ENCODE measurements around the gene ALDH16A1. TPM values are rescaled to one million over a fixed set of nuclear protein-coding genes. Genes with fewer than 3 reads are reported as not detected.

Gene ALDH16A1
- total and polyA plus RNA-seq, 8 donors, result 16.1 to 89.3 (median 20.8) TPM

DNA sequence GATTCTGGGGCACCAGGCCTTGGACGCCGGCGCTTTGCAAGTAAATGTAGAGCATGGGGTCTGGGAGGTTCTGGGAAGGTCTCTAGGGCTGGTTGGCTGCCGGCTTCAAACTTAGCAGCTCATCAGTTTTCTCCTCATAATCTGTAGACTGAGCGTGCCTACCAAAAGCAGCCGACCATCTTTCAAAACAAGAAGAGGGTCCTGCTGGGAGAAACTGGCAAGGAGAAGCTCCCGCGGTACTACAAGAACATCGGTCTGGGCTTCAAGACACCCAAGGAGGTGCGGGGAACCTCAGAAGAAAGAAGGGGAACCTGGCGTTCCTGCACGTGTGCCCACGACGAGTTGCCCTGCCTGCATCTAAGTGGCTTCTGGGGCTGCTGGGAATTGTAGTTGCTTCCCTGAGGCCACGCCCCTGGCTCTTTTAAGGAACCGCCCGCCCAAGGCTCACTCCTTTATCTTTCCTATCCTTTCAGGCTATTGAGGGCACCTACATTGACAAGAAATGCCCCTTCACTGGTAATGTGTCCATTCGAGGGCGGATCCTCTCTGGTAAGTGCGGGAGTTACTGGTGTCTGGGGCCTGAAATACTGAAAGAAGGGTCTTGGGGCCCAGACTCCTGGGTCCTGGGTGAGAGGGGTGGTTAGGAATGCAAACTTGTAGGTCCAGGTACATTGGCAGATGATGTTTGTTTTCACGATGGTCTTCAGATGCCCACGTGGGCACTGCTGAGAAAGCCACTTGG, 44.2 kb downstream of the ALDH16A1 start:
- intact Hi-C loops (cut with DNase I), result no loop called here
- 10 to 15% methylated on average over 22 of the region's 22 CpGs for WGBS, 2 donors
- Histone ChIP-seq H3K4me1 (peaks cover 4 to 22% (median 14%) of the 10 kb centered on the region in 3 donors), H3K27ac (peak overlapping the region; percentile 73 to 92 (median 86)), H3K27me3 (no peaks in the 10 kb centered on the region), H3K9me3 (no peaks in the 10 kb centered on the region), H3K36me3 (peaks cover 12 to 27% (median 19%) of the 10 kb centered on the region in 3 donors), H3K4me3 (peak overlapping the region; percentile 54 to 92 (median 68))
- ATAC-seq (peak; percentile 11 to 32 (median 28)), FAIRE-seq (no peak), DNase-seq (peak in 3 of 6 donors; percentile 46 to 72 (median 62))
- TF ChIP-seq, protein P1, sequence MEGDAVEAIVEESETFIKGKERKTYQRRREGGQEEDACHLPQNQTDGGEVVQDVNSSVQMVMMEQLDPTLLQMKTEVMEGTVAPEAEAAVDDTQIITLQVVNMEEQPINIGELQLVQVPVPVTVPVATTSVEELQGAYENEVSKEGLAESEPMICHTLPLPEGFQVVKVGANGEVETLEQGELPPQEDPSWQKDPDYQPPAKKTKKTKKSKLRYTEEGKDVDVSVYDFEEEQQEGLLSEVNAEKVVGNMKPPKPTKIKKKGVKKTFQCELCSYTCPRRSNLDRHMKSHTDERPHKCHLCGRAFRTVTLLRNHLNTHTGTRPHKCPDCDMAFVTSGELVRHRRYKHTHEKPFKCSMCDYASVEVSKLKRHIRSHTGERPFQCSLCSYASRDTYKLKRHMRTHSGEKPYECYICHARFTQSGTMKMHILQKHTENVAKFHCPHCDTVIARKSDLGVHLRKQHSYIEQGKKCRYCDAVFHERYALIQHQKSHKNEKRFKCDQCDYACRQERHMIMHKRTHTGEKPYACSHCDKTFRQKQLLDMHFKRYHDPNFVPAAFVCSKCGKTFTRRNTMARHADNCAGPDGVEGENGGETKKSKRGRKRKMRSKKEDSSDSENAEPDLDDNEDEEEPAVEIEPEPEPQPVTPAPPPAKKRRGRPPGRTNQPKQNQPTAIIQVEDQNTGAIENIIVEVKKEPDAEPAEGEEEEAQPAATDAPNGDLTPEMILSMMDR (IDR thresholded peaks at IDR 0.05), result no peak

GRCh38 chr19:49497789-49498103, 44.7 kb downstream of the ALDH16A1 start:
- Histone ChIP-seq H3K4me1 (peaks cover 4 to 22% (median 14%) of the 10 kb centered on the region in 3 donors), H3K36me3 (peaks cover 10 to 22% (median 18%) of the 10 kb centered on the region in 3 donors), H3K9me3 (no peaks in the 10 kb centered on the region), H3K27ac (no peak overlapping the region), H3K27me3 (no peaks in the 10 kb centered on the region), H3K4me3 (peak overlapping the region in 3 of 4 donors; percentile 59 to 92 (median 78))
- TF ChIP-seq, protein P1 (IDR thresholded peaks at IDR 0.05), result no peak
- intact Hi-C loops (cut with DNase I), result no loop called here
- DNase-seq, result no peak
- ATAC-seq, result no peak
- FAIRE-seq, result no peak
- 79 to 88% methylated on average over 12 of the region's 12 CpGs for WGBS, 2 donors

GRCh38 chr19:49498475-49498874, 45.5 kb downstream of the ALDH16A1 start:
- H3K4me1 ChIP-seq, result peaks cover 4 to 22% (median 14%) of the 10 kb centered on the region in 3 donors
- DNase-seq, result no peak
- no peak overlapping the region for H3K27ac ChIP-seq
- no peak for FAIRE-seq
- H3K27me3 ChIP-seq, result no peaks in the 10 kb centered on the region
- intact Hi-C loops (cut with DNase I), result no loop called here
- 69 to 81% methylated on average over 7 of the region's 7 CpGs for WGBS, 2 donors
- peaks cover 10 to 19% (median 18%) of the 10 kb centered on the region in 3 donors for H3K36me3 ChIP-seq
- no peaks in the 10 kb centered on the region for H3K9me3 ChIP-seq
- TF ChIP-seq, protein P1 (IDR thresholded peaks at IDR 0.05), result no peak
- H3K4me3 ChIP-seq, result no peak overlapping the region
- ATAC-seq, result no peak

DNA sequence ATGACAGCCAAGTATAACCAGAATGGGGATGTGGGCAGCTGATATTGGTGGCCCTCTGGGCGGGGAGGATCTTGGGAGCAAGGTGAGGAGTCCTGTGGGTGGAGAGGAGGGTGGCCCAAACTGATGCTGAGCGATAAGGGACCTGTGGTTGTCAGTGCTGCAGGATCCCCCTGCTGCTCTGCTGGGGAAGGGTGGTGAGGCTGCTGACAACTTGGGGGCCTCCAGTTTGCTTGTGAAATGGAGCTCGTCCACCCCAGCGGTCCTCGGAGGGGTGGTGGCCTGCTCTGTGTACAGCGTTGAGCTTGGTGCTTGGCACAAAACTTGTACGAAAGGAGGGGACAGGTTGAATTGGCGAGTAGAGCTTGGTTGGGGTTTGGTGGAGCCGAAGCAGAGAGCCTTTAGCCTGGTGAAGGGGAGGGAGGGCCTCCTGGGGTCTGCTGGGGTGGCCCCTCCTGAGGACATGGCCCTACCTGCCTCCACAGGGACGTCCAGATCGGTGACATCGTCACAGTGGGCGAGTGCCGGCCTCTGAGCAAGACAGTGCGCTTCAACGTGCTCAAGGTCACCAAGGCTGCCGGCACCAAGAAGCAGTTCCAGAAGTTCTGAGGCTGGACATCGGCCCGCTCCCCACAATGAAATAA, 46.1 kb downstream of the ALDH16A1 start:
- 57 to 60% methylated on average over 18 to 19 of the region's 19 CpGs for WGBS, 2 donors
- TF ChIP-seq, protein P1 (IDR thresholded peaks at IDR 0.05), result no peak
- no peak overlapping the region for H3K4me3 ChIP-seq
- ATAC-seq, result no peak
- peak in 1 of 6 donors; percentile 72 for DNase-seq
- no peak overlapping the region for H3K27ac ChIP-seq
- FAIRE-seq, result no peak
- no peaks in the 10 kb centered on the region for H3K27me3 ChIP-seq
- peaks cover 4 to 22% (median 14%) of the 10 kb centered on the region in 3 donors for H3K4me1 ChIP-seq
- no peaks in the 10 kb centered on the region for H3K9me3 ChIP-seq
- intact Hi-C loops (cut with DNase I), result no loop called here
- H3K36me3 ChIP-seq, result peaks cover 10 to 19% (median 18%) of the 10 kb centered on the region in 3 donors

Data from pancreas (tissue), 10 donors.